GM21423 (cell line): Measurements from ENCODE around the gene SORL1-AS1.

Source experiments
- ATAC-seq: cut with Tn5 transposase; IDR thresholded peaks from one replicate; pipeline ENCODE4 v1.9.1; 2021; ENCODE audit warnings: mild to moderate bottlenecking, moderate library complexity; ENCODE audit not compliant: unreplicated experiment

The SORL1-AS1 gene

GRCh38 chr11:121405646-121406045 lies 47.1 kb downstream of the SORL1-AS1 start:
- ATAC-seq, result no peak

DNA sequence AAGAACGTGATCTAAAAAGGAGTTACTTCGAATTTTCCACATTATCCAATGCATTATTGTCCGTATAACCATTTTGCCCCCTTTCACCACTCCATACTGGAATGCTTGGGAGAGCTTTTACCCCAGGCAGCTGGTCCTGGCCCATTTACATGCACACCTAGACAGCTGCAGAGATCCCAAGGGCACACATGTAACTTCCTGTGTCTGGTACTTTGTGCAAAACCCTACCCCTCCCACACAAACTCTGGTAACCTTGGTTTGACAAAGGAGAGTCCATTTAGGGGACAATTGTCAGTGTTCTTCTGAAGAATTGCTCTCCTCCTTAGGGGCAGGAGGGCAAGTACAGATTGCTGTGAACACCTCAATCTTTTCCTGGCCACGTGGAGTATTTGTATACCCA lies 58.0 kb downstream of the SORL1-AS1 start:
- no peak for ATAC-seq

DNA sequence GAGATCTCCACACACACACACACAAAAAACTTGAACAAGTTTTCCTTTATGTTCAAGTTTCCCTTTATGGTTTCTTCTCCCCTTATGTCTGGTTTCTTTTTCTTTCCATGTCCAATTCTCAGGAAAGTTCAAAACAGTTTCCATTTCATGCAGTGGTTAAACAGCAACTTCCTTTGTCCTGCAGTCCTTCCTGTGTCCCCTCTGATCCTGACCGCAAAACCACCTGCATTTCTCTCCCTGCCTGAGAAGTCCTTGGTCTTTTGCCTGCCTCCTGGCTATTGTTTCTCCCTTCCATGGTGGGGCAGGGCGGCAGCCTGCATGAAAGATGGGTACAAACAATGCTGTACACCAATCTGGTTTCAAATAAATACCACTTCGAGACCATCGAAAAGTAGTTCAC lies 58.9 kb downstream of the SORL1-AS1 start:
- ATAC-seq, result no peak

GRCh38 chr11:121391914-121392313 lies 60.9 kb downstream of the SORL1-AS1 start:
- no peak for ATAC-seq

GRCh38 chr11:121389651-121390050 lies 63.1 kb downstream of the SORL1-AS1 start:
- no peak for ATAC-seq
